GM12878 (cell line): ENCODE data around the gene SLC6A15. TPM values are rescaled to one million over a fixed set of nuclear protein-coding genes. Genes with fewer than 3 reads are reported as not detected.

ENCODE experiments used
- ATAC-seq: fragments of 200-7000 bp; cut with Tn5 transposase; 3 replicates; pipeline ENCODE4 v1.9.1; 2020; ENCODE audit warnings: mild to moderate bottlenecking, moderate library complexity
- BruUV-seq: library from RNA; stranded (reverse); fragments of 400-500 nt; replicated peaks from 2 replicates; lab custom pipeline; 2021; lab: Mats Ljungman, UMichigan
- CTCF ChIA-PET: fragments of 300-600 bp; sonication (Branson Sonifier 250); formaldehyde crosslinking; extraction: SDS; loops from one replicate; lab custom pipeline; 2021; ENCODE audit warnings: inconsistent platforms; lab: Yijun Ruan, JAX
- POLR2A ChIA-PET: fragments of 350-600 bp; formaldehyde crosslinking; extraction: SDS; loops from one replicate; lab custom pipeline; 2021; ENCODE audit warnings: inconsistent platforms; lab: Charles Lee
- RAD21 ChIA-PET: fragments of 300-600 bp; sonication (Branson Sonifier 250); formaldehyde crosslinking; loops from one replicate; lab custom pipeline; 2023; ENCODE audit warnings: antibody characterized with exemption; ENCODE audit not compliant: unreplicated experiment; lab: Charles Lee
- SMC1A ChIA-PET: fragments of 300-600 bp; sonication (Branson Sonifier 250); formaldehyde crosslinking; loops from one replicate; lab custom pipeline; 2023; ENCODE audit not compliant: unreplicated experiment, uncharacterized antibody; lab: Charles Lee
- DNase-seq: peaks from one replicate; pipeline ENCODE4 v3.0.0-alpha.2; 2011; ENCODE audit warnings: low read depth, low spot score
- FAIRE-seq: peaks from 3 replicates; lab custom pipeline; 2011; peaks lifted over from hg19 to GRCh38; lab: Jason Lieb, UNC
- H2AFZ ChIP-seq: 2 replicates; pipeline ENCODE4 v1.6.0; 2011; ENCODE audit warnings: low read depth, low read length, control low read depth; ENCODE audit not compliant: control insufficient read depth
- H3K27ac ChIP-seq: 2 replicates; pipeline ENCODE4 v1.5.1; 2011; ENCODE audit warnings: control low read depth; ENCODE audit not compliant: control insufficient read depth, insufficient read depth
- H3K27me3 ChIP-seq, 2 experiments: replicated peaks in 1 of 2; 2 replicates each; pipeline versions ENCODE4 v1.6.0 to v1.6.1; 2011; ENCODE audit warnings: low read length in 1 of 2; ENCODE audit not compliant: control insufficient read depth in 2 of 2, insufficient read depth in 2 of 2
- H3K36me3 ChIP-seq, 2 experiments: 2 replicates each; pipeline ENCODE4 v1.5.1; 2011; ENCODE audit warnings: low read length in 1 of 2; ENCODE audit not compliant: control insufficient read depth in 2 of 2, insufficient read depth in 2 of 2
- H3K4me1 ChIP-seq: 2 replicates; pipeline ENCODE4 v1.6.1; 2011; ENCODE audit warnings: mild to moderate bottlenecking, low read length, moderate library complexity, mixed read lengths; ENCODE audit not compliant: control insufficient read depth, insufficient read depth
- H3K4me2 ChIP-seq: 2 replicates; pipeline ENCODE4 v1.6.0; 2011; ENCODE audit warnings: control low read depth; ENCODE audit not compliant: control insufficient read depth, insufficient read depth
- H3K4me3 ChIP-seq: fragments of 200-600 bp; sonication (generic); 2 replicates; pipeline ENCODE4 v1.5.1; 2016
- H3K79me2 ChIP-seq: 2 replicates; pipeline ENCODE4 v1.6.0; 2011; ENCODE audit warnings: low read length; ENCODE audit not compliant: control insufficient read depth, insufficient read depth
- H3K9ac ChIP-seq: 2 replicates; pipeline ENCODE4 v1.8.0; 2011; ENCODE audit warnings: low read length, control low read depth, mixed read lengths; ENCODE audit not compliant: control insufficient read depth, insufficient read depth
- H3K9me3 ChIP-seq: replicated peaks from 3 replicates; pipeline ENCODE4 v1.5.1; 2011; ENCODE audit warnings: mild to moderate bottlenecking, low read length; ENCODE audit not compliant: control insufficient read depth, insufficient read depth
- H4K20me1 ChIP-seq: 2 replicates; pipeline ENCODE4 v1.6.0; 2011; ENCODE audit not compliant: control insufficient read depth, insufficient read depth
- BCLAF1 ChIP-seq: fragments of 450-650 bp; IDR thresholded peaks from 2 replicates; pipeline ENCODE4 v1.6.1; 2017; ENCODE audit warnings: antibody characterized with exemption, mild to moderate bottlenecking, moderate library complexity
- ETV6 ChIP-seq, 2 experiments: fragments of 450-650 bp in 1 of 2; IDR thresholded peaks in 1 of 2; conservative IDR thresholded peaks in 1 of 2; 2 replicates each; pipeline ENCODE4 v1.6.1; 2014; ENCODE audit warnings: antibody characterized with exemption in 1 of 2, borderline replicate concordance in 1 of 2, low read depth in 1 of 2, mild to moderate bottlenecking in 1 of 2, moderate library complexity in 1 of 2
- EZH2 ChIP-seq: IDR thresholded peaks from 2 replicates; pipeline ENCODE4 v1.6.1; 2012; ENCODE audit warnings: low read depth, mild to moderate bottlenecking, control low read depth, inconsistent platforms, low read length, borderline replicate concordance; ENCODE audit not compliant: control insufficient read depth
- HDAC6 ChIP-seq: fragments of 200-600 bp; sonication (generic); IDR thresholded peaks from one replicate; pipeline ENCODE4 v1.8.0; 2017; ENCODE audit warnings: antibody characterized with exemption; ENCODE audit not compliant: unreplicated experiment
- IRF5 ChIP-seq: fragments of 450-650 bp; IDR thresholded peaks from 2 replicates; pipeline ENCODE4 v1.6.1; 2017; ENCODE audit warnings: borderline replicate concordance
- POU2F2 ChIP-seq: IDR thresholded peaks from 3 replicates; pipeline ENCODE4 v1.6.1; 2011; ENCODE audit warnings: low read depth, mild to moderate bottlenecking, low read length, borderline replicate concordance
- STAT3 ChIP-seq: IDR thresholded peaks from 2 replicates; pipeline ENCODE4 v1.6.1; 2011; ENCODE audit warnings: low read depth, low read length, improper control_type of control experiment
- ZNF592 ChIP-seq: fragments of 450-650 bp; IDR thresholded peaks from 2 replicates; pipeline ENCODE4 v1.6.1; 2017; ENCODE audit warnings: mild to moderate bottlenecking, moderate library complexity
- WGBS: methylation state at CpG from one replicate; pipeline ENCODE4 v1.1.6; 2016; ENCODE audit warnings: low lambda C conversion rate; ENCODE audit not compliant: insufficient replicate concordance, insufficient coverage; ENCODE audit errors: missing lambda C conversion rate; 5-methylcytosine and 5-hydroxymethylcytosine counted together
- in situ Hi-C: fragments of 300-500 bp; cut with MboI; formaldehyde crosslinking; loops from 9 replicates; pipeline ENCODE4 v1.14.3; 2018; ENCODE audit warnings: mixed read lengths
- intact Hi-C: fragments of 100-400 bp; cut with micrococcal nuclease; formaldehyde crosslinking; loops from one replicate; pipeline ENCODE4 v1.14.2; 2022; ENCODE audit not compliant: unreplicated experiment
- polyA plus RNA-seq, 11 experiments: library from polyadenylated mRNA; depleted of rRNA in 4 of 11; unstranded in 6 of 11; stranded (reverse) in 5 of 11; fragments of >200 nt; fragmentation: Nextera tagmentation in 4 of 11; fragmentation: Illumina TruSeq in 1 of 11; extraction: Ambion mirVana in 4 of 11; extraction: Trizol in 1 of 11; gene quantifications; 1 replicate in 1 of 11; 2 replicates in 10 of 11; pipeline versions ENCODE4 v1.2.1 to v1.2.3, GENCODE V29; 2011 to 2016; ENCODE audit warnings: inconsistent platforms in 2 of 11, missing spikeins in 2 of 11, low read depth in 1 of 11
- total RNA-seq, 4 experiments: library from RNA; depleted of rRNA in 3 of 4; stranded (reverse); fragments of >200 nt in 3 of 4; fragmentation: Illumina TruSeq in 1 of 4; extraction: Trizol in 1 of 4; gene quantifications; 2 replicates each; pipeline versions ENCODE4 v1.2.1 to v1.2.3, GENCODE V29; 2013 to 2021

The SLC6A15 gene
- total and polyA plus RNA-seq, 10 of the 15 experiments (the other 5 are each of a cell fraction or from before 2014, with no cell fraction given): 0.04 TPM; not detected in 9

- no peak for DNase-seq
- in situ Hi-C loops: no loop called here
- Histone ChIP-seq H3K9me3 (no peaks in the 10 kb centered on the region; the same call in 2 of the 3 replicates), H3K27me3 (peaks cover 8 to 13% of the 10 kb centered on the region in 2 experiments), H3K4me3 (no peak overlapping the region), H3K36me3 (no peaks in the 10 kb centered on the region), H3K79me2 (no peaks in the 10 kb centered on the region)
- SMC1A ChIA-PET: interaction anchor here (1.0 kb wide), 1 partner anchor 80 kb away, joined by 3 read pairs; no protein-coding TSS in a partner anchor
- ATAC-seq: peak; percentile 21; the same call in 2 of the 3 replicates
- RAD21 ChIA-PET: no interaction called here
- WGBS: 39% methylated on average over 21 of the region's 21 CpGs
- TF ChIP-seq BCLAF1: no peak
- no peak for TF ChIP-seq POU2F2
- TF ChIP-seq ETV6 (conservative IDR thresholded peaks at IDR 0.05 in 1 of 2, IDR thresholded peaks at IDR 0.05 in 1 of 2; ENCODE audit: borderline replicate concordance in 1 of 2, low read depth in 1 of 2): no peak
- no peak for TF ChIP-seq STAT3
- no peak for TF ChIP-seq IRF5
- TF ChIP-seq EZH2: no peak
- no peak for TF ChIP-seq ZNF592
- TF ChIP-seq HDAC6: no peak
- TF ChIP-seq, all 136 proteins: peak for 0
- Histone ChIP-seq H3K4me1 (no peaks in the 10 kb centered on the region), H2AFZ (no peak overlapping the region), H3K9ac (no peak overlapping the region), H4K20me1 (no peaks in the 10 kb centered on the region), H3K27ac (no peak overlapping the region), H3K4me2 (no peak overlapping the region; the same call in 1 of the 2 replicates)
- intact Hi-C loops: no loop called here
- no peak for FAIRE-seq
- POLR2A ChIA-PET: interaction anchor here (0.6 kb wide), 1 partner anchor 89 kb away, joined by 4 read pairs; no protein-coding TSS in a partner anchor
- BruUV-seq: no TSS peak
- CTCF ChIA-PET: interaction anchor here (1.3 kb wide), 1 partner anchor 119 kb away, joined by 4 read pairs; no protein-coding TSS in a partner anchor
Measured at GRCh38 chr12:84910549-84911241, 1.9 kb downstream of the SLC6A15 start.
